Urothelium cell line (cell line): Measurements from ENCODE around the gene POPDC3.

Experiments used
- DNase-seq: peaks from one replicate; pipeline ENCODE4 v3.0.0; 2011; ENCODE audit warnings: low spot score, mixed read lengths
- FAIRE-seq: peaks from 2 replicates; lab custom pipeline; 2011; peaks lifted over from hg19 to GRCh38; lab: Jason Lieb, UNC

Gene POPDC3

GRCh38 chr6:105161421-105161820 is 18.4 kb downstream of the POPDC3 start:
- DNase-seq (no peak), FAIRE-seq (no peak)

GRCh38 chr6:105153676-105154075 is 26.1 kb downstream of the POPDC3 start:
- DNase-seq (no peak), FAIRE-seq (no peak)

GRCh38 chr6:105152880-105153279 is 26.9 kb downstream of the POPDC3 start:
- no peak for FAIRE-seq

GRCh38 chr6:105151644-105152043 is 28.2 kb downstream of the POPDC3 start:
- no peak for FAIRE-seq
- DNase-seq = no peak

More at GRCh38 chr6:105152880-105153279, 26.9 kb downstream of the POPDC3 start:
- no peak for DNase-seq

- DNase-seq = no peak
- FAIRE-seq = no peak
Observed at GRCh38 chr6:105138141-105138540, 41.7 kb downstream of the POPDC3 start.

- FAIRE-seq (no peak), DNase-seq (no peak)
Observed at GRCh38 chr6:105137388-105137787, 42.4 kb downstream of the POPDC3 start.

GRCh38 chr6:105136431-105137350 is 43.1 kb downstream of the POPDC3 start:
- DNase-seq = no peak

GRCh38 chr6:105135907-105136430 is 43.8 kb downstream of the POPDC3 start:
- no peak for DNase-seq
- no peak for FAIRE-seq

More at GRCh38 chr6:105136431-105137350, 43.1 kb downstream of the POPDC3 start:
- no peak for FAIRE-seq

- no peak for FAIRE-seq
- no peak for DNase-seq
Observed at GRCh38 chr6:105135056-105135455, 44.8 kb downstream of the POPDC3 start.

- FAIRE-seq (no peak), DNase-seq (no peak)
Observed at GRCh38 chr6:105122717-105123116, 57.1 kb downstream of the POPDC3 start.

- no peak for DNase-seq
- no peak for FAIRE-seq
Observed at GRCh38 chr6:105121981-105122380, 57.8 kb downstream of the POPDC3 start.

- no peak for DNase-seq
- no peak for FAIRE-seq
Observed at GRCh38 chr6:105120570-105120969, 59.2 kb downstream of the POPDC3 start.

GRCh38 chr6:105116150-105116549 is 63.7 kb downstream of the POPDC3 start:
- DNase-seq = no peak

GRCh38 chr6:105113422-105113821 is 66.4 kb downstream of the POPDC3 start:
- FAIRE-seq (no peak), DNase-seq (no peak)

More at GRCh38 chr6:105116150-105116549, 63.7 kb downstream of the POPDC3 start:
- no peak for FAIRE-seq

GRCh38 chr6:105112577-105112976 is 67.2 kb downstream of the POPDC3 start:
- FAIRE-seq = no peak
- DNase-seq = no peak

- no peak for DNase-seq
- no peak for FAIRE-seq
Observed at GRCh38 chr6:105111871-105112270, 67.9 kb downstream of the POPDC3 start.

GRCh38 chr6:105111105-105111504 is 68.7 kb downstream of the POPDC3 start:
- DNase-seq (no peak), FAIRE-seq (no peak)

- FAIRE-seq = no peak
- no peak for DNase-seq
Observed at GRCh38 chr6:105109955-105110895, 69.6 kb downstream of the POPDC3 start.

GRCh38 chr6:105108631-105109262 is 71.1 kb downstream of the POPDC3 start:
- DNase-seq (no peak), FAIRE-seq (no peak)
